HG02885 (cell line): ENCODE data around the gene CHAF1A.

ENCODE experiments used
- ATAC-seq: cut with Tn5 transposase; IDR thresholded peaks from one replicate; pipeline ENCODE4 v1.9.1; 2021; ENCODE audit warnings: mild to moderate bottlenecking; ENCODE audit not compliant: unreplicated experiment, poor library complexity

The CHAF1A gene

GRCh38 chr19:4482721-4483364, 80.4 kb downstream of the CHAF1A start:
- ATAC-seq: no peak

GRCh38 chr19:4483385-4483784, 80.9 kb downstream of the CHAF1A start:
- no peak for ATAC-seq

- no peak for ATAC-seq
Measured at GRCh38 chr19:4487572-4487971, 85.1 kb downstream of the CHAF1A start.

GRCh38 chr19:4488496-4488895, 86.1 kb downstream of the CHAF1A start:
- no peak for ATAC-seq

GRCh38 chr19:4491446-4491845, 89.0 kb downstream of the CHAF1A start:
- ATAC-seq: no peak

GRCh38 chr19:4492337-4493103, 90.1 kb downstream of the CHAF1A start:
- no peak for ATAC-seq
